Measurements from ENCODE around the gene RPL41.
"Not testable (repeated sequence)": the region's sequence is repeated elsewhere in the genome, so short reads cannot be mapped to it uniquely, and the experiment has no call there.

Gene RPL41

GRCh38 chr12:56153678-56154065 lies 37.2 kb downstream of the RPL41 start:
- no peak for DNase-seq (ENCODE audit: low read depth in 2 of 3, low spot score in 2 of 3)

GRCh38 chr12:56154246-56154771 lies 37.9 kb downstream of the RPL41 start:
- no peak for DNase-seq (ENCODE audit: low read depth in 2 of 3, low spot score in 2 of 3)

- DNase-seq (ENCODE audit: low read depth in 2 of 3, low spot score in 2 of 3), result no peak
These were observed 38.4 kb downstream of the RPL41 start for GRCh38 chr12:56154818-56155217.

- DNase-seq (ENCODE audit: low read depth in 2 of 3, low spot score in 2 of 3), result no peak
These were observed 38.9 kb downstream of the RPL41 start for GRCh38 chr12:56155256-56155845.

GRCh38 chr12:56156464-56157200 lies 40.2 kb downstream of the RPL41 start:
- DNase-seq (ENCODE audit: low read depth in 2 of 3, low spot score in 2 of 3), result not testable (repeated sequence)

- peak; percentile 31 to 36 (median 36) for DNase-seq (ENCODE audit: low read depth in 2 of 3, low spot score in 2 of 3)
These were observed 41.0 kb downstream of the RPL41 start for GRCh38 chr12:56157201-56158028.

GRCh38 chr12:56158029-56158925 lies 41.8 kb downstream of the RPL41 start, which contains the start of gene MYL6:
Gene MYL6, plus strand, starts transcription at chr12:56158359. Its CDS starts 43 bp downstream, at chr12:56158402.
- peak; percentile 62 to 84 (median 74) for DNase-seq (ENCODE audit: low read depth in 2 of 3, low spot score in 2 of 3)

- no peak for DNase-seq (ENCODE audit: low read depth in 2 of 3, low spot score in 2 of 3)
These were observed 42.6 kb downstream of the RPL41 start for GRCh38 chr12:56158926-56159461.

- no peak for DNase-seq (ENCODE audit: low read depth in 2 of 3, low spot score in 2 of 3)
These were observed 43.2 kb downstream of the RPL41 start for GRCh38 chr12:56159482-56160192.

GRCh38 chr12:56160193-56160763 lies 43.8 kb downstream of the RPL41 start:
- peak in 1 of 3 experiments; percentile 30 for DNase-seq (ENCODE audit: low read depth in 2 of 3, low spot score in 2 of 3)

- DNase-seq (ENCODE audit: low read depth in 2 of 3, low spot score in 2 of 3), result no peak
These were observed 44.7 kb downstream of the RPL41 start for GRCh38 chr12:56160894-56161689.

- no peak for DNase-seq (ENCODE audit: low read depth in 2 of 3, low spot score in 2 of 3)
These were observed 45.4 kb downstream of the RPL41 start for GRCh38 chr12:56161690-56162351.

GRCh38 chr12:56162468-56163290 lies 46.2 kb downstream of the RPL41 start:
- no peak for DNase-seq (ENCODE audit: low read depth in 2 of 3, low spot score in 2 of 3)

GRCh38 chr12:56163533-56164344 lies 47.3 kb downstream of the RPL41 start:
- DNase-seq (ENCODE audit: low read depth in 2 of 3, low spot score in 2 of 3), result no peak

GRCh38 chr12:56164345-56164729 lies 47.9 kb downstream of the RPL41 start:
- DNase-seq (ENCODE audit: low read depth in 2 of 3, low spot score in 2 of 3), result no peak

- DNase-seq (ENCODE audit: low read depth in 2 of 3, low spot score in 2 of 3), result no peak
These were observed 48.9 kb downstream of the RPL41 start for GRCh38 chr12:56165369-56165768.
